NCI-H2081 (cell line): ENCODE data around the gene CRACR2B.

Source experiments
- DNase-seq, 2 experiments: peaks; one replicate each; lab custom pipeline; 2025; lab: John Stamatoyannopoulos, UW

CRACR2B gene

GRCh38 chr11:794766-795633, 32.7 kb upstream of the CRACR2B start:
- DNase-seq, result no peak

GRCh38 chr11:795634-796564, 31.8 kb upstream of the CRACR2B start:
- peak in 1 of 2 experiments; percentile 19 for DNase-seq

DNA sequence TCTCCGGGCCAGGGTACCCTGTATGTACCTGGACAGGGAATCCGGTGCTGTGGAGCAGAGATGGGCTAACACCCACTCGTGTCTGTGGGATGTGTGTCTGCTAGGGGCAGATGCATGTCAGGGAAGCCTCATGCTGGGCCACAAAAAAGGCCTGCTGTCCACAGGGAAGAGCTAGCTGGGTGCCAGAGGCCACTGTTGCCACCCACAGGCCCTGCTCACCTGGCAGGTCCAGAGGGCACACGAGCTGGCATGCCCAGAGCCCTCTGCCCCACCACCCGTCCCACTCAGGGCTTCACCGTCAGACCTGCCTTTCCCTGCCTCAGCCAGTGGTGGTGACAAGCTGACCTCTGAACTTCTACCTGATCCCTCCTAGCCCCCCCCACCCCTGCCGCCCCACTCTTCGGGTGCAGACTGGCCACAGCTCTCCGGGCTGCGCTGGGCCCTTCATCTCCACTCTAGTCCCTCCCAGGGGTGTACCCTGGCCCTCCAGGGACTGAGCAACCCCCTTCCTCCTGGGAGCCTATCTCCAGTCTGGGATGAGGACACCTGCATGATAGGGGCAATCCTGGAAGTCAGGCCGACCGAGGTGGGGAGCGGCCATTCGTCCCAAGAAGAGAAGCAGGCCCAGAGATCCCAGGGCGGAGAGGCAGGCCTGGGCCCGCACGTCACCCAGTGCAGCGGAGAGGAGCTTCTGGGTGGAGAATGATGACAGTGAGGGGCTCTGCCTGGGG, 31.0 kb upstream of the CRACR2B start:
- DNase-seq, result no peak

GRCh38 chr11:797296-798092, 30.2 kb upstream of the CRACR2B start:
- DNase-seq, result peak; percentile 90 to 91

GRCh38 chr11:798093-798713, 29.5 kb upstream of the CRACR2B start, which contains the start of gene SLC25A22:
Gene SLC25A22, minus strand, starts transcription at chr11:798281. Its CDS starts 3,275 bp downstream, at chr11:795006.
- DNase-seq, result peak; percentile 69 to 73

DNA sequence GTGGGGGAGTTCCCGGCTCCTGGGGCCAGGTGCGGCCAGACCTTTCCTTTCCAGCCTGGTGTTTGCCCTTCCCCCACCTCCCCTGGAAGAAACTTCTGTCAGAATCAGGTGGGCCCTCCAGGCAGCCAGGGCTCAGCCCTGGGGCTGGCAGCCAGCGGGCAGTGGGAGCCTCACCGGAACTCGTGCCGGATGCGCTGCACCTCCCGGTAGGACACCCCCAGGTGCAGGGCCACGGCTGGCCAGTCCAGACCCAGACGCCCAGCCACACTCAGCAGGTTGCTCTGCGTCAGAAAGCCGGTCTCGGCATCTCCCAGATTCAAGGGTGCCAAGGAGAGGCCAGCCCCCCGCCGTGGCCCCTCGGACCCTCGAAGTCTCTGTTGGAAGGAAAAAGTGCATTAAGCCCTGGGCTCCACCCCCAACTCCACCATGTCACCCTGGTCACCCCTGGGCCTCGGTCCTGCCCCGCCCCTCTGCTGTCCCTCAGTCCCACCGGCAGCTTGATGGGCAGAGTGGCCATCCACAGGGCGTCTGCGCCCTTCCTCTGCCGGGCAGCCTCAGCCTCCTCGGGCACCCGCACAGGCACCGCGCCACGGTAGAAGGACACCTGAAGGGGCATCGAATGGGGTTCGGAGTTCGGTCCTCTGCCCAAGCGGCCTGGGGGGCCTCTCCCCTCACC, 27.9 kb upstream of the CRACR2B start:
- DNase-seq, result no peak

DNA sequence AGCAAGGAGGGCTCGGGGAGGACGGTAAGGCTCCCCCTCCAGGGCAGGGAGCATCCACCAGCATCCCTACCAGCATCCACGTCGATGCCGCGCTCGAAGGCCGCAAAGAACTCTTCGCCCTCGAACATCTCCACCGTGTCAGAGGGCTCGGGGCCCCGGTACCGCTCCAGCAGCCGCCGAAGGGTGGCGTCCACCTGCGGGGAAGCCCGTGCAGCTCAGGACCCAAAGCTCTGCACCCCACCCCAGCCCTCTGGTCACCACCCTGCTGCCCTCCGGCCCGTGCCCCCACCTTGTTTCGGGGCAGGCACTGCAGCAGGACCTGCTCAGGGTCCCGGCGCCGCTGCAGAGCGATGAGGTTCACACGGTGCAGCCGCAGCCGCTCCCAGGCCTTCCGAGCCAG, 27.2 kb upstream of the CRACR2B start:
- no peak for DNase-seq

DNA sequence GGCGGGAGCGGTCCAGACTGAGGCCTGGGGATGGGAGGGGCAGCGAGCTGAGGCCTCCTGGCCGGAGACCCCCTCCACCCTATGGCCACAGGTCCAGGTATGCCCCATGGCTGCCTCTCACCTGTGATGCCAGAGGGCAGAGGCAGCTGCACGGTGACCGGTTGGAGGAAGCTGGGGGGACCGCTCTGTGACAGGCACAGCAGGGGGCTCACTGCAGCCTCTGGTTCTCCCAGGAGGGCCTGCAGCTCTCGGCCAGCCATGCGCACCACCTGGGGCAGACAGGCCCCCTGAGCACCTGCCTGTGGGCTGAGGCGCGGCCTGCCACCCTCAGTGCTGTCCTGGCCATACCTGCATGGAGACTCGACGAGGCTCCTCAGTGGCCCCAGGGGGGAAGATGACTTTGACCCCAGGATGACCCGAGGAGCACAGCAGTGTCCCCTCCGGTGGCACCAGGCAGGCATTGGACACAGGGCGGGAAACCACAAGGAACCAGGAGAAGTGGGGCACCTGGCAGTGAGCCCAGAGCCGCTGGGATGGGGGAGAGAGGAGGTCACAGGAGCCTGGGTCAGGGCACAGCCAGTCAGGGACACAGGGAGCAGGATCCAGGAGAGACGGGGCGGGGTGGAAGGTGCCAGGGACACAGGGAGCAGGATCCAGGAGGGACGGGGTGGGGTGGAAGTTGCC, 26.5 kb upstream of the CRACR2B start:
- no peak for DNase-seq

GRCh38 chr11:802018-802617, 25.6 kb upstream of the CRACR2B start:
- DNase-seq, result no peak

DNA sequence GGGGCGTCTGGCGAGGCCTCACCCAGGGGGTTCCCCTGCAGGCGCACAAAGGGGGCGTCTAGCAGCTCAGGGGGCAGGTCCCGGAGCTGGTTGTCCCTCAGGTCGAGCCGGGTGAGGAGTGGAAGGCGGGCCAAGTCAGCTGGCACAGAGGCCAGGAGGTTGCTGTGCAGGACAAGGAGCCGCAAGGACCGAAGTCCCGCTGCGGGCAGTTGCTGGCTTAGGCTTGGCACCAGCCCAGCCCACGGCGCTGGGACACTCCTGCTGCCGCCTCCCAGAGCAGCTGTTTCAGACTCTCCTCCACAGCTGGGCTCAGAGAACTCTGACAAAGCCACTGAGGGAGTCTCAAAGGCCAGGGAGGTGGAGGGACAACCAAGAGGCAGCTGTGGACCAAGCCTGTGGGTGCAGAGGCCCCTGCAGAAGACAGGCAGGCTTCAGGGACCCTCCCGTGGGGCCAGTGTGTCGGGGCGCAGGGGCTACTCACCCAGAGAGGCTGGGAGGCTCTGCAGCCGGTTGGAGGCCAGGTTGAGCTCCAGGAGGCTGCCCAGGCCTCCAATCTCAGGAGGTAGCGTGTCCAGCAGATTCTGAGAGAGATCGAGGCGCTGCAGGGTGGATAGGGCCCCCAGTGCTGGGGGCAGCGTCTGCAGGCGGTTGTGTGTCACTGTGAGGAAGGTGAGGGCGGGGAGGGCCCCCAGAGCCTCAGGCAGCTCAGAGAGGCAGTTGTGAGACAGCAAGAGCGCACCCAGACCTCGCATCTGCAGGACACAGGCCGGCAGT, 24.8 kb upstream of the CRACR2B start:
- DNase-seq, result no peak

GRCh38 chr11:803467-803742, 24.3 kb upstream of the CRACR2B start:
- no peak for DNase-seq

GRCh38 chr11:803770-804598, 23.7 kb upstream of the CRACR2B start:
- DNase-seq, result peak; percentile 27 to 62

GRCh38 chr11:804599-804964, 23.1 kb upstream of the CRACR2B start:
- no peak for DNase-seq

- peak in 1 of 2 experiments; percentile 37 for DNase-seq
These were observed 19.1 kb upstream of the CRACR2B start for GRCh38 chr11:808427-809286.

GRCh38 chr11:809287-810039, 18.3 kb upstream of the CRACR2B start, which contains the start of gene RPLP2:
Gene RPLP2, plus strand, starts transcription at chr11:809967. Its CDS starts 268 bp downstream, at chr11:810235.
- peak; percentile 95 to 98 for DNase-seq

DNA sequence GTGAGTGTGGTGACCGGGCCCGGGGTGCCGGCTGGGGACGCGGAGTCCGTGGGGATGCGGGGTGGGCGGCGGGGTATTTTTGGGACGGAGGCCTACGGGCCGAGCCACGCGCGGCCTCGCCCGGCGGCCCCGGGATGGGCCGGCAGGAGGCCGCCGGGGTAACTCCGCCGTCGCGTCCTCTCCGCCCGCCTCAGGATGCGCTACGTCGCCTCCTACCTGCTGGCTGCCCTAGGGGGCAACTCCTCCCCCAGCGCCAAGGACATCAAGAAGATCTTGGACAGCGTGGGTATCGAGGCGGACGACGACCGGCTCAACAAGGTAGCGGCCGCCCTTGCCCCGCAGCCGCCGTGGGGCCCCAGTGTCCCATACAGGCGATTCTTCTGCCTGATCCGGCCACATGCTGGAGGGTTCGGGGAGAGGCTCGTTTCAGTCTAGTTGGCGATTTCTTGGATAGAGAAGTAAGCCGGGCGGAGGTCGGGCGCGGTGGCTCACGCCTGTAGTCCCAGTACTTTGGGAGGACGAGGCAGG, 17.6 kb upstream of the CRACR2B start:
- DNase-seq, result no peak
